H7 (cell line): ENCODE measurements around the gene KRTAP13-4. TPM values are rescaled to one million over a fixed set of nuclear protein-coding genes. Genes with fewer than 3 reads are reported as not detected.

Experiments
- DNase-seq: peaks from one replicate; pipeline ENCODE4 v3.0.0; 2012
- H3K27me3 ChIP-seq: 2 replicates; pipeline ENCODE4 v1.6.0; 2011; ENCODE audit warnings: mild to moderate bottlenecking, low read length; ENCODE audit not compliant: control insufficient read depth, insufficient read depth
- H3K36me3 ChIP-seq: replicated peaks from 2 replicates; pipeline ENCODE4 v1.5.1; 2011; ENCODE audit warnings: low read length; ENCODE audit not compliant: control insufficient read depth, insufficient read depth
- H3K4me3 ChIP-seq: 2 replicates; pipeline ENCODE4 v1.5.1; 2011; ENCODE audit warnings: low read depth, mild to moderate bottlenecking, control low read depth, low read length, moderate library complexity; ENCODE audit not compliant: insufficient read depth
- total RNA-seq: library from RNA; depleted of rRNA; stranded (reverse); fragments of >200 nt; shearing (Covaris generic); gene quantifications from 2 replicates; pipeline ENCODE4 v1.2.3, GENCODE V29; 2014; rRNA removed

The KRTAP13-4 gene, protein sequence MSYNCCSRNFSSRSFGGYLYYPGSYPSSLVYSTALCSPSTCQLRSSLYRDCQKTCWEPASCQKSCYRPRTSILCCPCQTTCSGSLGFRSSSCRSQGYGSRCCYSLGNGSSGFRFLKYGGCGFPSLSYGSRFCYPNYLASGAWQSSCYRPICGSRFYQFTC
- total RNA-seq: not detected in 2 replicates

DNA sequence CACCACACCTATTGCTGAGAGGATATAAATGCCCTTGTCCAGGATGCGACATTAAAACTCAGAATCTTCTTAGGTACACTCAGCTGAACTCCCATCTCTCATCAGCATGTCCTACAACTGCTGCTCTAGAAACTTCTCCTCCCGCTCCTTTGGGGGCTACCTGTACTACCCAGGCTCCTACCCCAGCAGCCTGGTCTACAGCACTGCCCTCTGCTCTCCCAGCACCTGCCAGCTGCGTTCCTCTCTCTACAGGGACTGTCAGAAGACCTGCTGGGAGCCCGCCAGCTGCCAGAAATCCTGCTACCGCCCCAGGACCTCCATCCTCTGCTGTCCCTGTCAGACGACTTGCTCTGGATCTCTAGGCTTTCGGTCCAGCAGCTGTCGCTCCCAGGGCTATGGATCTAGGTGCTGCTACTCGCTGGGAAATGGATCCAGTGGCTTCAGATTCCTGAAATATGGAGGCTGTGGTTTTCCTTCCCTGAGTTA lies at the start of gene KRTAP13-4:
Gene KRTAP13-4, plus strand, starts transcription at position 51 of the 486 bp plus-strand sequence. Its CDS starts 56 bp downstream, at position 107.
- Histone ChIP-seq H3K36me3 (no peaks in the 10 kb centered on the region), H3K4me3 (no peak within 1 kb of the TSS), H3K27me3 (no peaks in the 10 kb centered on the region)
- DNase-seq: no peak

- Histone ChIP-seq H3K4me3 (no peak overlapping the region), H3K27me3 (no peaks in the 10 kb centered on the region), H3K36me3 (no peaks in the 10 kb centered on the region)
- DNase-seq: no peak
Observed at GRCh38 chr21:30382201-30382600, 47.8 kb upstream of the KRTAP13-4 start.

DNA sequence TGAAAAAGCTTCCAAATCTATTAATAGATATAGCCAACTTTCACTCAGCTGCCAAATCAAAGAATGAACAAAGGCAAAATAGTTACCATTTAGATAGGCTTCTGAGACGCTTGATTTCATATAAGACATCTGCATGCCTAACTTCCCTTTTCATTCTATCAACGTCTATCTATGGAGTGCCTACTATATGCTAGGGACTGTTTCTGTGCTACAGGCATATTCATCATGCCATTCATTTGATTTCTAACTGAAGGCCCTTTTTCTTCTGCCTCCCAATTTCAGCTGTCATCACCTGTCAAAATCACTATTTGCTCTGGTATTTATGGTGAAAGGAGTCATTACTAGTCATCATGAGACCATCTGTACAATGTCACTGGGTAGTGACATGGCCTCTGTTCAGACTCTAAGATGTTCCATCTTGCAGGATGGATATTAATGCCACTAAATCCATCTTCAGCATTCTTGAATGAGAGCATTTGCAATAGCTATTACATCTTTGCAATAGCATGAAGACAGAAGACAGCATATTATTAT lies 38.5 kb upstream of the KRTAP13-4 start:
- DNase-seq: no peak
- H3K36me3 ChIP-seq: no peaks in the 10 kb centered on the region
- H3K27me3 ChIP-seq: no peaks in the 10 kb centered on the region
- H3K4me3 ChIP-seq: no peak overlapping the region

DNA sequence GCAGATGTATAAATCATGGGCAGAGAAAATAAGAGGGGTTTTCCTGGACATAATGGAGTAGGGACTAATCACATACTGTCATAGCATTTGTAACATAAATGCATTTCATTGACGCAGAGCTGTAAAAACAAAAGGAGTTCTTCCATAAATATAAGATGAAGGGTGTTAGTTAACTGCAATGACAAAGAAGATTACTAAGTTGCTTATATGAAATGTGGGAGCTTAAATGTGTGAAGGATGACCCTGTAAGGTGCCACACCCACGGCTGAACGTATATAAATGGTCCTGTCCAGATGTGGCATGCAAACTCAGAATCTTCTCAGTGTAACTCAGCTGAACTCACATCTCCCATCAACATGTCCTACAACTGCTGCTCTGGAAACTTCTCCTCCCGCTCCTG lies 34.3 kb upstream of the KRTAP13-4 start, which contains the start of gene KRTAP13-1:
Gene KRTAP13-1, plus strand, starts transcription at position 301 of the 400 bp plus-strand sequence. Its CDS starts 56 bp downstream, at position 357.
- no peak for DNase-seq
- Histone ChIP-seq H3K36me3 (no peaks in the 10 kb centered on the region), H3K4me3 (no peak within 1 kb of the TSS), H3K27me3 (no peaks in the 10 kb centered on the region)

DNA sequence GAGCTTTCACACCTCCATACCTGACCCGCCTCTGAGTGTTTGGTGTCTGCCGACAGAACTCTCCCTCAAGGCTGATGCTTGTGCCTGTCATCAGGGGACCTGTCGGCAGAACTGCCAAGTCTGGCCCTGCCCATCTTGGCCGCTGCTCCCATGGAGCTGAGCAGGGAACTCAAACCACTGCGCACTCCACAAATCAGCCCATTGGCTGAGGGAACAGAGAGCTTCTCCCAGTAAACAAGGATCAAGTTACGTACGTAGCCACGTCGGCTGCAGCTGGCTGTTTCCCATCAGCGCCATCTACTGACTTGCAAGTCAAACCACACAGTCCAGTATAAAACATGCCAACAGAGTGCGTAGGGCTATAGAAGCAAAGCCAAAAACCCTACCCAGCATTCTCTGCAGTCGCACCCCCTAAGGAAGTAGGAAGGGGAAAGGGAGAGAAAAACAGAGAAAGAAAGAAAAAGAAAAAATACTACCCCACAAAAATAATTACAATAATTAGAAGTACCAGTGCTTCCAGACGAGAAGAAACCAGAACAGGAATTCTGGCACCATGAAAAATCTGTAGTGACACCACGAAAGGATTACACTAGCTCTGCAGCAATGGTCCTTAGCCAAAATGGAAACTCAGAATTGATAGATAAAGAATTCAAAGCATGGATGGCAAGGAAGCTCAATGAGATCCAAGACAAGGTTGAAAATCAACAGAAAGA lies 21.1 kb upstream of the KRTAP13-4 start:
- DNase-seq: peak; percentile 61
- Histone ChIP-seq H3K36me3 (no peaks in the 10 kb centered on the region), H3K4me3 (no peak overlapping the region), H3K27me3 (no peaks in the 10 kb centered on the region)

DNA sequence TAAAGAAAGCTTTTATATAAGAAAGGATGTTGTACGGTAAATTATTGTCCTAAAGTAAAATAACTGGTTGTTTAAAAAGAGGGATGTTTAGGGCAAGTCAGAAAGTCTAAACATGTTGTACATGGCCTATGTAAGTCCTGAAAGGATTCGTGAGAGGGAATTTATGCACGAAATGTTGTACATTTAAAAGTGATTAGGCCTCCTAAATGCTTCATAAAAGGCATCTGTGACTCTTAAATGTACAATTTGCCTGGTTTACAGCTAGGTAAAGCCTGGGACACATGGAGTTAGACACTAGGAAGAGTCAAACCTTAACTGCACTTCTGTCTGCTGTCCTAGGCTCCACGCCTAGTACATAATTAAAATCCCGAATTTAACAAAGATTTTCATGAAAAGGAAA lies 14.0 kb upstream of the KRTAP13-4 start:
- Histone ChIP-seq H3K4me3 (no peak overlapping the region), H3K27me3 (no peaks in the 10 kb centered on the region), H3K36me3 (no peaks in the 10 kb centered on the region)
- DNase-seq: no peak

DNA sequence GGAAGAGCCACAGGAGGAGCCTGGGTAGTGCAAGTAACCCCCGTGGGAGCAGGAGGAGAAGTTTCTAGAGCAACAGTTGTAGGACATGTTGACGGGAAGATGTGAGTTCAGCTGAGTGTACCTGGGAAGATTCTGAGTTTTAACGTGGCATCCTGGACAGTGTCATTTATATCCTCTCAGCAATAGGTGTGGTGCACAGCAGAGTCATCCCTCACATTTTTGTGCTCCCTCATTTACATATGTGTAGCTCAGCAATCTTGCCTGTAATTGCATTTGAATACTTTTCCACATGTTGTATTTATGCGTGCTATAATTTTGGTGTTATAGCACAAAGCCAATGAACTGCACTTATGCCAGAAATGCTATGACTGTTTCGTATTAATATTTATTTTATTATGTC lies 4.2 kb upstream of the KRTAP13-4 start, which contains the start of gene KRTAP13-3:
Gene KRTAP13-3, minus strand, starts transcription at position 101 of the 400 bp plus-strand sequence. Its CDS starts 14 bp downstream, at position 87.
- Histone ChIP-seq H3K4me3 (no peak within 1 kb of the TSS), H3K36me3 (no peaks in the 10 kb centered on the region), H3K27me3 (no peaks in the 10 kb centered on the region)
- DNase-seq: no peak

DNA sequence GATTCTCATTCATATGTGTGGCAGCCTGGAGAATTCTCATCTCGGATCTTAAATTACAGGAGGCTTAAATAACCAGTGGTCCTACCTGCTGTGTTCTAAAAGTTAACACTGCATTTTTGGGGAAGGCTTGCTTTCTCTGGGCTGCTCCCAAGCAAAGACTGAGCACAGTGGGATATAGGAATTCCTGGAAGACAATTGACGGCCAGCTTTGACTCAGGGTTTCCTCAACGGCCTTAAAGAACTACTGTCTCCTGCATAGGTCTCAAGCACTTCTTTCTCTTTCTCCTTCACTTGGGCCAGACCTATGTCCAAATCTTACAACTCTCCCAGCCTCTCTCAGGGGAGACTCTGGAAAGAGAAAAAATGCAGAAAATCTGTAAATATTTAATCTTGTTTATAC lies 3.3 kb upstream of the KRTAP13-4 start:
- Histone ChIP-seq H3K36me3 (no peaks in the 10 kb centered on the region), H3K4me3 (no peak overlapping the region), H3K27me3 (no peaks in the 10 kb centered on the region)
- DNase-seq: peak; percentile 30

DNA sequence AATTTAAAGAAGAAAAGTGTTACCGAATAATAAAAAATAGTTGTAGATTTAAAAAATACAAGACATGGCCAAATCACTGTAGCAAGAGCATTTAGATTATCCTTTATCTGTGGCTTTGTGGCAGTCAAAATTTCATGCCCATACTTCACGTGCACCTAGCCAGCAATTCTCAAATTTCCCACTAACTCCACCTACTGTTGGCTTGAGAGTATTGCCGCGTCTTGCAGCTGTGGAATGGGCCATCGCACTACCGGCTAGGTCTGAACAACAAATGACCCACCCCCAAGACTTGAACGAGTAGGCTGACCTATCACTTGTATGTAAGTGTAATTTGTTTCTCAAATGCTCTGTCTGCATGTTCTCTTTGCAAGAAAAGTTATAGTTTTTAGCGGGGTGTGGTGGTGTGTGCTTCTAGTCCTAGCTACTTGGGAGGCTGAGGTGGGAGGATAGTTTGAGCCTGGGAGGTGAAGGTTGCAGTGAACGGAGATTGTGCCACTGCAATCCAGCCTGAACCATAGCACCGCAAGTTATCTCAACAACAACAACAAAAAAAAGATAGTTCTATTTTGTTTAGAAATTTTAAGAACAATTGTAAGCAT lies 4.1 kb downstream of the KRTAP13-4 start:
- DNase-seq: peak; percentile 47

DNA sequence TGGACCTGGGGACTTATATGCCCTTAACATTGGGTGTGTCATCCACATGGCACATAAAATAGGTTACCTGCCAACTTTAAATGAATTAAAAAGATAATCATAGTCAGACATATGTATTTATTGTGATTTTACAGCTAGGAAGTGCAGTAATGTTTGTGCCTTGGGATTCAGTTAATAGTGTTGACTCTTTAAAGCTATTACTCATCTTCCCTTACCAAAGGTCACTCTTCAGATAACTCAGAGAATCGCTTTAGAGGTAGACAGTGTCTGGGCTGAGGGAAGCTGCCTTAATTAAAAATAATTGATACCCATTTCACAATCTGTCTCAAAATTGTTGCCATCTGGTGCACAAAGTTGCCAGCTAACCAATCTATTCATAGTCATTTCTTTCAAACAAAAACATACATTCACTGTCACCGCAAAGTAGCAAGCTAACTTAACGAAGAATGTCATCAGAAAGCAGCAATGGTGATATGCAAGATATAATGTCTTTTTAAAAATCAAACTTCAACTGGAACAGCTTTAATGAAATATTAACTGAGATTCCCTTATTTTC lies 7.1 kb downstream of the KRTAP13-4 start:
- no peaks in the 10 kb centered on the region for H3K27me3 ChIP-seq
- H3K4me3 ChIP-seq: no peak overlapping the region
- no peak for DNase-seq
- H3K36me3 ChIP-seq: no peaks in the 10 kb centered on the region

More for the DNA sequence above, 4.1 kb downstream of the KRTAP13-4 start:
- no peaks in the 10 kb centered on the region for H3K36me3 ChIP-seq
- no peaks in the 10 kb centered on the region for H3K27me3 ChIP-seq
- no peak overlapping the region for H3K4me3 ChIP-seq

DNA sequence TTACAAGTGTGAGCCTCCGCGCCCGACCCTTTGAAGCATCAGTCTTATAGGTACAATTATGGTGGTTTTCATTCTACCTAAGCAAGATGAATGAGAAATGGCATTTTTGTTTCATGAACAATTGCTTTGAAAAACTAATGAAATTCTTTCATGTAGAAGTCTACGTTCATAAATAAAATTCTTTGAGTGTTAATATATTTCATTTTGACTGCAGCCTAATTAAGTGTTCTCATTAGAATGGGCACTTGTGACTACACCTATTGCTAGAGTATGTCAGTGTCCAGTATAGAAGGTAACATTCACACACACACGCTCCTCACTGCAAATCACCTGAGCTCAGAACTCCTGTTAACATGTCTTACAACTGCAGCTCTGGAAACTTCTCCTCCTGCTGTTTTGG lies 10.0 kb downstream of the KRTAP13-4 start, which contains the start of gene KRTAP15-1:
Gene KRTAP15-1, plus strand, starts transcription at position 301 of the 400 bp plus-strand sequence. Its CDS starts 53 bp downstream, at position 354.
- H3K36me3 ChIP-seq: no peaks in the 10 kb centered on the region
- no peaks in the 10 kb centered on the region for H3K27me3 ChIP-seq
- no peak within 1 kb of the TSS for H3K4me3 ChIP-seq
- DNase-seq: no peak

DNA sequence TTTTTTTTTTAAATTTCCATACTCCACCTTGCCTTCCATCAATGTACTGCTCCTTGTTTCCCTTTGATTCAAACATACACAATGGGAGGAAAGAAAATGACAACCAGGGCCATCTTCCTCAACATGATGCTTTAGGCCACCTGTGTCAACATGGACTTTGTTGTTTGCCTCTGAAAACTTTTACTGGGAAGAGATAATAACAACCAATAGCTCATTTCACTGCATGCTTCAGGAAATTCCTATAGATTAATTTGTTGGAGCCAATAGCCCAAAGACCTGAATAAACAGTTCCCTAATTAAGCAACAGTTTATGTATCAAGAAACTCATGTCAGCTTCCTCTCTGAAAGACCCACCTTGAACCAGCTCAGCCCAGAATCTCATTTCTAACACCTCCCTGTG lies 13.2 kb downstream of the KRTAP13-4 start:
- H3K36me3 ChIP-seq: no peaks in the 10 kb centered on the region
- H3K27me3 ChIP-seq: no peaks in the 10 kb centered on the region
- no peak for DNase-seq
- H3K4me3 ChIP-seq: no peak overlapping the region

GRCh38 chr21:30444204-30444603 lies 14.2 kb downstream of the KRTAP13-4 start:
- H3K27me3 ChIP-seq: no peaks in the 10 kb centered on the region

DNA sequence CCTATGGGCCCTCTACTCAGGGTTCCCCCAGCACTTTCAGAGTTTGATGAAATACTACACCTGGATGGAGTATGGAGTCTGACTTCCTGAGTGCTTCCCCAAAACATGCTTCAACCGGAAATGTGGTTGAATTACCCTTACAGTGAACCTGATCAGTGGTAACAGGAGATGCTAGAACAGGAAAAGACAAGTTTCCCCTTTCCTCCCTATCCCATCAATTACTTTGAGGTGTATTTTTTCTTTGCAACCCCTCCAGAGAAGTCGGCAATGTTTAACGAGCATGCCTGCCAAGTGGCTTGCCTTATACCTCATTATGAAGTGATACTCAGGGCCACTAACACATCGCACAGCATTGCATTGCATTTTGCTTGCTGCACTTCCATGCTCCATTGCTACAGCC lies 17.0 kb downstream of the KRTAP13-4 start:
- Histone ChIP-seq H3K4me3 (no peak overlapping the region), H3K36me3 (no peaks in the 10 kb centered on the region), H3K27me3 (no peaks in the 10 kb centered on the region)
- no peak for DNase-seq

More at GRCh38 chr21:30444204-30444603, 14.2 kb downstream of the KRTAP13-4 start:
- Histone ChIP-seq H3K4me3 (no peak overlapping the region), H3K36me3 (no peaks in the 10 kb centered on the region)
- peak; percentile 17 for DNase-seq
